ENCODE data around the gene OR4C11. TPM values are rescaled to one million over a fixed set of nuclear protein-coding genes. Genes with fewer than 3 reads are reported as not detected.

The OR4C11 gene
- total and polyA plus RNA-seq, 2 of the 4 experiments (the other 2 are of a cell fraction) = not detected

DNA sequence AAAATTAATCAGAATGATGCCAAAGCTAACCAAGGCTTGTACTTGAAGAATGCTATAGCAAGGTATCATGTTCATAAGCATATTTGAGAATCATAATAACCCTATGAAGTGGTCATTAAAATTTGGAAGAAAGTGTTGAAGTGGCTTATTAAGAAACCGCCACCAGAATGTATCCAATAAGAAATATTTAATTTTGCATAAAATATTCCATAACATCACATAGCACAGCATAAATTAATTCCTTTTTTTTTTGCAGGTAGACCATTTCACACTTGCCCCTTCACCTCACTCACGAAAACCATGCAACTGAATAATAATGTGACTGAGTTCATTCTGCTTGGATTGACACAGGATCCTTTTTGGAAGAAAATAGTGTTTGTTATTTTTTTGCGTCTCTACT, 35.6 kb downstream of the OR4C11 start, which contains the start of gene OR4C16:
Gene OR4C16, plus strand, starts transcription at position 301 of the 400 bp plus-strand sequence. Its CDS starts 0 bp downstream, at position 301.
- ATAC-seq (ENCODE audit: low read depth) = no peak
- Histone ChIP-seq H2BK15ac (ENCODE audit: low read depth, low read length) (no peak within 1 kb of the TSS), H3K14ac (replicated peaks; ENCODE audit: low read depth, low read length) (no peak within 1 kb of the TSS), H3K27ac (ENCODE audit: insufficient read depth, low read length) (no peak within 1 kb of the TSS), H4K8ac (ENCODE audit: low read depth in 2 of 2, low read length in 2 of 2) (no peak within 1 kb of the TSS), H4K20me1 (ENCODE audit: insufficient read depth, low read length) (no peaks in the 10 kb centered on the region), H3K9ac (ENCODE audit: low read depth, low read length) (no peak within 1 kb of the TSS), H3K56ac (ENCODE audit: extremely low read depth, insufficient read depth, low read length) (no peak within 1 kb of the TSS), H3K23ac (ENCODE audit: low read depth, low read length) (no peak within 1 kb of the TSS), H3K4me3 (ENCODE audit: insufficient read depth, low read depth, low read length) (no peak within 1 kb of the TSS), H3K79me1 (ENCODE audit: low read depth in 1 of 2, low read length in 2 of 2) (no peaks in the 10 kb centered on the region), H3K36me3 (ENCODE audit: control insufficient read depth, insufficient read depth, low read length) (no peaks in the 10 kb centered on the region), H4K91ac (ENCODE audit: insufficient read depth, low read depth, low read length) (no peak within 1 kb of the TSS), H3K9me3 (ENCODE audit: control insufficient read depth, insufficient read depth, low read length) (peaks cover 7% of the 10 kb centered on the region), H3K9me1 (ENCODE audit: insufficient read depth, low read length) (no peaks in the 10 kb centered on the region), H3K4me2 (ENCODE audit: low read depth, low read length) (no peak within 1 kb of the TSS), H3K4me1 (ENCODE audit: control insufficient read depth, insufficient read depth, low read length) (no peaks in the 10 kb centered on the region), H3K27me3 (ENCODE audit: control insufficient read depth, insufficient read depth, low read length) (no peaks in the 10 kb centered on the region), H4K5ac (ENCODE audit: low read depth, low read length) (no peak within 1 kb of the TSS), H2AK9ac (replicated peaks; ENCODE audit: low read depth, low read length, poor library complexity) (no peak within 1 kb of the TSS), H2AFZ (replicated peaks; ENCODE audit: low read length, poor library complexity) (no peak within 1 kb of the TSS), H2AK5ac (ENCODE audit: low read depth, low read length) (no peak within 1 kb of the TSS), H2BK20ac (ENCODE audit: low read depth, low read length) (no peak within 1 kb of the TSS), H3K18ac (ENCODE audit: low read depth, low read length) (no peak within 1 kb of the TSS), H3K4ac (ENCODE audit: low read depth, low read length) (no peak within 1 kb of the TSS), H2BK120ac (ENCODE audit: low read depth, low read length) (no peak within 1 kb of the TSS), H2BK5ac (ENCODE audit: low read depth, low read length, poor library complexity, severe bottlenecking) (no peak within 1 kb of the TSS)
- WGBS, 2 experiments (ENCODE audit: extremely low coverage in 2 of 2, insufficient read length in 1 of 2) = no CpG with 5 or more reads among the region's 3 CpGs
- dilution Hi-C loops (cut with HindIII; ENCODE audit: low sequenced_read_pairs, unreplicated experiment) (no loop called here), in situ Hi-C loops (cut with MboI; ENCODE audit: low sequenced_read_pairs) (no loop called here), intact Hi-C loops (cut with micrococcal nuclease) (no loop called here)
- DNase-seq = no peak
- CTCF ChIA-PET = interaction anchor here (0.6 kb wide), 1 partner anchor 24 kb away, joined by 4 read pairs; no protein-coding TSS in a partner anchor
- BruUV-seq (replicated peaks) = no TSS peak
- POLR2A ChIA-PET (ENCODE audit: unreplicated experiment) = no interaction called here
- TF ChIP-seq CEBPB (IDR thresholded peaks at IDR 0.05; ENCODE audit: low read depth, low read length) (no peak), RCOR1 (IDR thresholded peaks at IDR 0.05; ENCODE audit: insufficient replicate concordance, low read length) (no peak), POLR2A (IDR thresholded peaks at IDR 0.05; ENCODE audit: low read depth, low read length) (no peak), NFE2L2 (IDR thresholded peaks at IDR 0.05; ENCODE audit: low read depth, low read length) (no peak), MXI1 (IDR thresholded peaks at IDR 0.05; ENCODE audit: borderline replicate concordance, low read depth, low read length) (no peak), MAZ (IDR thresholded peaks at IDR 0.05; ENCODE audit: borderline replicate concordance, low read depth, low read length) (no peak), RFX5 (IDR thresholded peaks at IDR 0.05; ENCODE audit: low read depth, low read length) (no peak), BHLHE40 (IDR thresholded peaks at IDR 0.05; ENCODE audit: low read depth, low read length) (no peak), MAFK (IDR thresholded peaks at IDR 0.05; ENCODE audit: low read depth, low read length) (no peak), CTCF (conservative IDR thresholded peaks at IDR 0.05; ENCODE audit: low read depth, low read length) (no peak), RAD21 (IDR thresholded peaks at IDR 0.05; ENCODE audit: low read length) (no peak), SMC3 (IDR thresholded peaks at IDR 0.05; ENCODE audit: low read depth, low read length) (no peak), FOS (IDR thresholded peaks at IDR 0.05; ENCODE audit: low read depth, low read length) (no peak), CHD1 (IDR thresholded peaks at IDR 0.05; ENCODE audit: low read depth, low read length) (no peak), USF2 (IDR thresholded peaks at IDR 0.05; ENCODE audit: low read depth, low read length) (no peak)
- TF ChIP-seq, protein P1, sequence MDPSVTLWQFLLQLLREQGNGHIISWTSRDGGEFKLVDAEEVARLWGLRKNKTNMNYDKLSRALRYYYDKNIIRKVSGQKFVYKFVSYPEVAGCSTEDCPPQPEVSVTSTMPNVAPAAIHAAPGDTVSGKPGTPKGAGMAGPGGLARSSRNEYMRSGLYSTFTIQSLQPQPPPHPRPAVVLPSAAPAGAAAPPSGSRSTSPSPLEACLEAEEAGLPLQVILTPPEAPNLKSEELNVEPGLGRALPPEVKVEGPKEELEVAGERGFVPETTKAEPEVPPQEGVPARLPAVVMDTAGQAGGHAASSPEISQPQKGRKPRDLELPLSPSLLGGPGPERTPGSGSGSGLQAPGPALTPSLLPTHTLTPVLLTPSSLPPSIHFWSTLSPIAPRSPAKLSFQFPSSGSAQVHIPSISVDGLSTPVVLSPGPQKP (IDR thresholded peaks at IDR 0.05; ENCODE audit: borderline replicate concordance, low read depth, low read length) = no peak
